K562 (cell line): ENCODE data around the gene NMT1. TPM values are rescaled to one million over a fixed set of nuclear protein-coding genes. Genes with fewer than 3 reads are reported as not detected.
A peak's percentile ranks its signal among the peaks of the same experiment; 100 is the strongest.

ENCODE experiments used
- ATAC-seq: fragments of 200-7000 bp; cut with Tn5 transposase; 3 replicates; pipeline ENCODE4 v1.9.1; 2020; ENCODE audit warnings: moderate library complexity
- BruUV-seq: library from RNA; stranded (reverse); fragments of 400-500 nt; replicated peaks from 2 replicates; lab custom pipeline; 2021; lab: Mats Ljungman, UMichigan
- CTCF ChIA-PET: fragments of 300-600 bp; formaldehyde crosslinking; extraction: SDS; loops from one replicate; lab custom pipeline; 2021; ENCODE audit warnings: low intra/inter-chr PET ratio; lab: Yijun Ruan, JAX
- POLR2A ChIA-PET: fragments of 300-600, 350-650 bp; sonication (Branson Sonifier 250); formaldehyde crosslinking; extraction: SDS; loops from one replicate; lab custom pipeline; 2021; ENCODE audit warnings: antibody characterized with exemption, inconsistent platforms; lab: Yijun Ruan, JAX
- DNase-seq, 4 experiments: peaks; one replicate each; pipeline versions ENCODE4 v3.0.0 to v3.0.0-alpha.2; 2011 to 2018; ENCODE audit warnings: low spot score in 3 of 4, mixed read lengths in 3 of 4; ENCODE audit errors: extremely low read depth in 1 of 4
- FAIRE-seq: peaks from 2 replicates; lab custom pipeline; 2011; peaks lifted over from hg19 to GRCh38; lab: Jason Lieb, UNC
- H2AFZ ChIP-seq: 2 replicates; pipeline ENCODE4 v1.6.0; 2011; ENCODE audit warnings: low read depth, low read length, control low read depth, inconsistent platforms
- H3K27ac ChIP-seq: fragments of 200-600 bp; 3 replicates; pipeline ENCODE4 v1.8.0; 2011; ENCODE audit warnings: low read depth, mild to moderate bottlenecking, control low read depth, inconsistent platforms, low read length, moderate library complexity, mixed read lengths; ENCODE audit errors: extremely low read depth
- H3K27me3 ChIP-seq, 2 experiments: fragments of 300-600 bp in 1 of 2; 2 replicates in 1 of 2; 3 replicates in 1 of 2; pipeline versions ENCODE4 v1.6.0 to v1.8.0; 2011; ENCODE audit warnings: inconsistent platforms in 2 of 2, low read length in 2 of 2, mild to moderate bottlenecking in 1 of 2, mixed read lengths in 1 of 2, moderate library complexity in 1 of 2; ENCODE audit not compliant: control insufficient read depth in 2 of 2, insufficient read depth in 2 of 2
- H3K36me3 ChIP-seq: fragments of 300-600 bp; 3 replicates; pipeline ENCODE4 v1.8.0; 2011; ENCODE audit warnings: mild to moderate bottlenecking, low read length, inconsistent platforms; ENCODE audit not compliant: control insufficient read depth, insufficient read depth
- H3K4me1 ChIP-seq, 2 experiments: fragments of 200-600 bp in 1 of 2; replicated peaks in 1 of 2; 2 replicates in 1 of 2; 3 replicates in 1 of 2; pipeline versions ENCODE4 v1.5.1 to v1.8.0; 2011; ENCODE audit warnings: inconsistent platforms in 2 of 2, low read length in 2 of 2, mild to moderate bottlenecking in 1 of 2, mixed read lengths in 1 of 2, moderate library complexity in 1 of 2; ENCODE audit not compliant: control insufficient read depth in 2 of 2, insufficient read depth in 2 of 2
- H3K4me2 ChIP-seq: 2 replicates; pipeline ENCODE4 v1.6.1; 2011; ENCODE audit warnings: low read length, control low read depth, inconsistent platforms, mixed read lengths; ENCODE audit not compliant: insufficient read depth
- H3K4me3 ChIP-seq: fragments of 200-600 bp; sonication (generic), shearing (Covaris generic); 2 replicates; pipeline ENCODE4 v1.5.1; 2016; ENCODE audit warnings: control low read depth, inconsistent platforms
- H3K79me2 ChIP-seq: fragments of 200-600 bp; 3 replicates; pipeline ENCODE4 v1.8.0; 2011; ENCODE audit warnings: low read length, inconsistent platforms; ENCODE audit not compliant: control insufficient read depth, insufficient read depth
- H3K9ac ChIP-seq, 2 experiments: 2 replicates each; pipeline versions ENCODE4 v1.6.0 to v1.6.1; 2011; ENCODE audit warnings: low read depth in 2 of 2, low read length in 2 of 2, control low read depth in 1 of 2, inconsistent platforms in 1 of 2, mild to moderate bottlenecking in 1 of 2, mixed read lengths in 1 of 2; ENCODE audit not compliant: insufficient read depth in 1 of 2
- H3K9me1 ChIP-seq: one replicate; pipeline ENCODE4 v1.6.0; 2011; ENCODE audit warnings: inconsistent platforms, mild to moderate bottlenecking, low read length, moderate library complexity; ENCODE audit not compliant: control insufficient read depth, insufficient read depth
- H3K9me3 ChIP-seq: replicated peaks from 2 replicates; pipeline ENCODE4 v1.5.1; 2011; ENCODE audit warnings: low read depth, low read length, inconsistent platforms; ENCODE audit not compliant: control insufficient read depth, insufficient read depth
- H4K20me1 ChIP-seq: replicated peaks from 2 replicates; pipeline ENCODE4 v1.6.1; 2011; ENCODE audit warnings: low read length, inconsistent platforms, mixed read lengths; ENCODE audit not compliant: control insufficient read depth, insufficient read depth
- ARNT ChIP-seq, 2 experiments: fragments of 450-650 bp; IDR thresholded peaks; 2 replicates each; pipeline ENCODE4 v1.6.1; 2016; ENCODE audit warnings: mild to moderate bottlenecking in 1 of 2
- BMI1 ChIP-seq: fragments of 150-350 bp; IDR thresholded peaks from 2 replicates; pipeline ENCODE4 v1.6.1; 2014; ENCODE audit warnings: low read length
- CHD1 ChIP-seq: fragments of 200-600 bp; sonication (generic); IDR thresholded peaks from one replicate; pipeline ENCODE4 v1.6.1; 2012; ENCODE audit warnings: mild to moderate bottlenecking, moderate library complexity, low read length, inconsistent platforms
- ERF ChIP-seq: fragments of 450-650 bp; formaldehyde crosslinking; IDR thresholded peaks from 2 replicates; pipeline ENCODE4 v1.4.0; 2020; ENCODE audit warnings: mild to moderate bottlenecking, mixed read lengths
- FOSL1 ChIP-seq: fragments of 200-800 bp; sonication (Bioruptor generic); conservative IDR thresholded peaks from 2 replicates; pipeline ENCODE4 v1.6.1; 2016; ENCODE audit warnings: missing genetic modification characterization, missing compliant biosample characterization
- FOXA3 ChIP-seq, 2 experiments: fragments of 450-650 bp in 1 of 2; sonication (generic) in 1 of 2; formaldehyde crosslinking; IDR thresholded peaks in 1 of 2; conservative IDR thresholded peaks in 1 of 2; 2 replicates each; pipeline versions ENCODE4 v1.4.0 to v1.8.0; 2020 to 2022; ENCODE audit warnings: mild to moderate bottlenecking in 2 of 2, missing genetic modification reagents in 1 of 2
- GATAD2B ChIP-seq: fragments of 450-650 bp; IDR thresholded peaks from 2 replicates; pipeline ENCODE4 v1.6.1; 2017; ENCODE audit warnings: mild to moderate bottlenecking, borderline replicate concordance
- HDAC8 ChIP-seq: fragments of 450-650 bp; IDR thresholded peaks from 2 replicates; pipeline ENCODE4 v1.6.1; 2016; ENCODE audit warnings: mild to moderate bottlenecking, missing genetic modification characterization, moderate library complexity, missing compliant biosample characterization
- NCOR1 ChIP-seq: fragments of 450-650 bp; IDR thresholded peaks from 2 replicates; pipeline ENCODE4 v1.6.1; 2016; ENCODE audit warnings: mild to moderate bottlenecking, moderate library complexity
- NFYB ChIP-seq: IDR thresholded peaks from 2 replicates; pipeline ENCODE4 v1.6.1; 2011; ENCODE audit warnings: mild to moderate bottlenecking, moderate library complexity; ENCODE audit not compliant: insufficient read length; ENCODE audit errors: extremely low read depth
- PBX2 ChIP-seq, 2 experiments: IDR thresholded peaks in 1 of 2; conservative IDR thresholded peaks in 1 of 2; 2 replicates each; pipeline ENCODE4 v1.6.1; 2016; ENCODE audit warnings: low read depth in 2 of 2, mild to moderate bottlenecking in 1 of 2, missing compliant biosample characterization in 1 of 2, missing genetic modification characterization in 1 of 2, moderate library complexity in 1 of 2
- SAFB2 ChIP-seq: fragments of 200-400 bp; formaldehyde crosslinking; IDR thresholded peaks from 2 replicates; pipeline ENCODE4 v1.6.1; 2018; ENCODE audit warnings: borderline replicate concordance, low read length, low read depth, moderate library complexity; ENCODE audit not compliant: severe bottlenecking
- SUPT5H ChIP-seq: fragments of 450-650 bp; IDR thresholded peaks from 2 replicates; pipeline ENCODE4 v1.6.1; 2016
- ZBTB17 ChIP-seq: fragments of 450-650 bp; formaldehyde crosslinking; IDR thresholded peaks from 2 replicates; pipeline ENCODE4 v1.4.0; 2020; ENCODE audit warnings: mild to moderate bottlenecking
- WGBS: fragments of 100-300 bp; shearing (Covaris generic); methylation state at CpG from one replicate; pipeline ENCODE4 v1.1.6; 2016; ENCODE audit warnings: low coverage, mixed read lengths; ENCODE audit not compliant: insufficient coverage; ENCODE audit errors: missing lambda C conversion rate; 5-methylcytosine and 5-hydroxymethylcytosine counted together
- in situ Hi-C: fragments of 300-500 bp; cut with MboI; formaldehyde crosslinking; loops from 4 replicates; pipeline ENCODE4 v1.15.0; 2018; ENCODE audit warnings: inconsistent platforms, mixed read lengths
- intact Hi-C: fragments of 100-400 bp; cut with micrococcal nuclease; formaldehyde crosslinking; loops from 2 replicates; pipeline ENCODE4 v1.14.2; 2022
- polyA plus RNA-seq, 8 experiments: library from polyadenylated mRNA; depleted of rRNA in 4 of 8; stranded (reverse) in 5 of 8; unstranded in 3 of 8; fragments of >200 nt; fragmentation: Nextera tagmentation in 2 of 8; fragmentation: Illumina TruSeq in 1 of 8; extraction: Ambion mirVana in 2 of 8; extraction: Trizol in 1 of 8; gene quantifications; 2 replicates each; pipeline versions ENCODE4 v1.2.1 to v1.2.3, GENCODE V29; 2011 to 2014; ENCODE audit warnings: inconsistent platforms in 1 of 8, missing spikeins in 1 of 8
- total RNA-seq, 7 experiments: library from RNA; depleted of rRNA in 6 of 7; stranded (reverse); fragments of >200 nt in 6 of 7; fragmentation: Illumina TruSeq in 2 of 7; extraction: Trizol in 2 of 7; gene quantifications; 2 replicates each; pipeline versions ENCODE4 v1.2.1 to v1.2.3, GENCODE V29; 2011 to 2021; ENCODE audit warnings: low replicate concordance in 1 of 7
- TF ChIP-seq, protein P1 (sequence below): fragments of 200-800 bp; sonication (Bioruptor generic); IDR thresholded peaks from 2 replicates; pipeline ENCODE4 v1.6.1; 2017; ENCODE audit warnings: missing genetic modification characterization, missing compliant biosample characterization
- TF ChIP-seq, protein P2 (sequence below), 3 experiments: fragments of 200-800 bp in 1 of 3; sonication (Bioruptor generic) in 1 of 3; sonication (generic) in 1 of 3; formaldehyde crosslinking in 1 of 3; IDR thresholded peaks; 2 replicates each; pipeline versions ENCODE4 v1.6.1 to v1.8.0; 2016 to 2022; ENCODE audit warnings: mild to moderate bottlenecking in 2 of 3, missing compliant biosample characterization in 2 of 3, missing genetic modification characterization in 2 of 3, missing genetic modification reagents in 1 of 3

Gene NMT1
- total and polyA plus RNA-seq, 9 of the 15 experiments (the other 6 are each of a cell fraction or from before 2014, with no cell fraction given) = 86.7 to 569 (median 213) TPM

GRCh38 chr17:45061606-45062205 is 589 bp downstream of the NMT1 start:
- H3K36me3 ChIP-seq = peaks cover 36% of the 10 kb centered on the region
- no peak for ATAC-seq
- no peaks in the 10 kb centered on the region for H4K20me1 ChIP-seq
- H3K9me1 ChIP-seq = no peaks in the 10 kb centered on the region
- peak overlapping the region; percentile 67 for H3K4me3 ChIP-seq
- H3K27me3 ChIP-seq = no peaks in the 10 kb centered on the region
- in situ Hi-C loops = no loop called here
- ChIA-PET CTCF (no interaction called here), POLR2A (interaction anchor here (0.6 to 5.1 kb wide), 16 partner anchors 8 to 538 kb away, joined by 3 to 62 read pairs (median 4); partner anchors contain the start of genes DCAKD, EFTUD2, HEXIM1 and HEXIM2)
- peak overlapping the region; percentile 96 for H2AFZ ChIP-seq
- DNase-seq = no peak
- peak overlapping the region; percentile 96 for H3K9ac ChIP-seq
- H3K27ac ChIP-seq = peak overlapping the region; percentile 97
- peak overlapping the region; percentile 91 for H3K4me2 ChIP-seq
- TSS peak; percentile 78 for BruUV-seq
- peaks cover 7 to 12% of the 10 kb centered on the region in 2 experiments; a peak in 3 of 5 replicates for H3K4me1 ChIP-seq
- no peak for FAIRE-seq
- WGBS = 0% methylated on average over 15 of the region's 15 CpGs
- H3K79me2 ChIP-seq = peaks cover 77% of the 10 kb centered on the region
- intact Hi-C loops = no loop called here
- H3K9me3 ChIP-seq = no peaks in the 10 kb centered on the region
- TF ChIP-seq, protein P1, sequence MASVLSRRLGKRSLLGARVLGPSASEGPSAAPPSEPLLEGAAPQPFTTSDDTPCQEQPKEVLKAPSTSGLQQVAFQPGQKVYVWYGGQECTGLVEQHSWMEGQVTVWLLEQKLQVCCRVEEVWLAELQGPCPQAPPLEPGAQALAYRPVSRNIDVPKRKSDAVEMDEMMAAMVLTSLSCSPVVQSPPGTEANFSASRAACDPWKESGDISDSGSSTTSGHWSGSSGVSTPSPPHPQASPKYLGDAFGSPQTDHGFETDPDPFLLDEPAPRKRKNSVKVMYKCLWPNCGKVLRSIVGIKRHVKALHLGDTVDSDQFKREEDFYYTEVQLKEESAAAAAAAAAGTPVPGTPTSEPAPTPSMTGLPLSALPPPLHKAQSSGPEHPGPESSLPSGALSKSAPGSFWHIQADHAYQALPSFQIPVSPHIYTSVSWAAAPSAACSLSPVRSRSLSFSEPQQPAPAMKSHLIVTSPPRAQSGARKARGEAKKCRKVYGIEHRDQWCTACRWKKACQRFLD (CRISPR knock-in tag) = 0 out of 2 replicates have a peak, but pooled peaks have one; percentile 9
- TF ChIP-seq SAFB2 = no peak
- TF ChIP-seq, protein P2, sequence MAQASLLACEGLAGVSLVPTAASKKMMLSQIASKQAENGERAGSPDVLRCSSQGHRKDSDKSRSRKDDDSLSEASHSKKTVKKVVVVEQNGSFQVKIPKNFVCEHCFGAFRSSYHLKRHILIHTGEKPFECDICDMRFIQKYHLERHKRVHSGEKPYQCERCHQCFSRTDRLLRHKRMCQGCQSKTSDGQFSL (CRISPR knock-in tag; IDR thresholded peaks at IDR 0.05) = 0 out of 2 replicates have a peak, but pooled peaks have one; percentile 1
- TF ChIP-seq, protein P2 (tag; IDR thresholded peaks at IDR 0.05) = no peak
- no peak for TF ChIP-seq GATAD2B
- TF ChIP-seq BMI1 = no peak
- no peak for TF ChIP-seq ARNT (IDR thresholded peaks at IDR 0.05)
- TF ChIP-seq ERF (CRISPR knock-in tag) = no peak
- peak; percentile 57; the same call in 1 of the 2 replicates for TF ChIP-seq PBX2 (CRISPR knock-in tag; IDR thresholded peaks at IDR 0.05; ENCODE audit: low read depth)
- TF ChIP-seq PBX2 (tag; conservative IDR thresholded peaks at IDR 0.05; ENCODE audit: low read depth) = no peak
- TF ChIP-seq CHD1 = peak; percentile 16
- no peak for TF ChIP-seq NCOR1
- peak; percentile 42 for TF ChIP-seq FOSL1
- no peak for TF ChIP-seq HDAC8
- 0 out of 4 replicates have a peak, but pooled peaks of 1 of the 2 experiments have one; percentile 30 for TF ChIP-seq FOXA3 (CRISPR knock-in tag; conservative IDR thresholded peaks at IDR 0.05 in 1 of 2, IDR thresholded peaks at IDR 0.05 in 1 of 2)
- 0 out of 2 replicates have a peak, but pooled peaks have one; percentile 2 for TF ChIP-seq ZBTB17 (CRISPR knock-in tag)
- TF ChIP-seq SUPT5H = no peak
- TF ChIP-seq NFYB = no peak
